ENCODE data around the gene KDM4B. TPM values are rescaled to one million over a fixed set of nuclear protein-coding genes. Genes with fewer than 3 reads are reported as not detected.
A peak's percentile ranks its signal among the peaks of the same experiment; 100 is the strongest.

Gene KDM4B
- total and polyA plus RNA-seq, 10 of the 15 experiments (the other 5 are each of a cell fraction or from before 2014, with no cell fraction given) = 0.47 to 49.6 (median 16.2) TPM

GRCh38 chr19:5086230-5086629, 117.3 kb downstream of the KDM4B start (continued):
- TF ChIP-seq MEF2A (IDR thresholded peaks at IDR 0.05; ENCODE audit: insufficient read depth, low read depth, low read length) (no peak), ZSCAN29 (IDR thresholded peaks at IDR 0.05) (no peak), NR2F1 (conservative IDR thresholded peaks at IDR 0.05) (peak; percentile 93), ZZZ3 (IDR thresholded peaks at IDR 0.05; ENCODE audit: control insufficient read depth, insufficient read length, low read depth) (no peak), PKNOX1 (IDR thresholded peaks at IDR 0.05) (no peak), PML (IDR thresholded peaks at IDR 0.05; ENCODE audit: low read length) (no peak), SREBF2 (IDR thresholded peaks at IDR 0.05; ENCODE audit: low read length) (no peak)

GRCh38 chr19:5086725-5087439, 118.0 kb downstream of the KDM4B start:
- intact Hi-C loops (cut with micrococcal nuclease; ENCODE audit: unreplicated experiment) (no loop called here), in situ Hi-C loops (cut with MboI) (no loop called here)
- no TSS peak for BruUV-seq (replicated peaks)
- 86% methylated on average over 20 of the region's 20 CpGs for WGBS (ENCODE audit: insufficient coverage, insufficient replicate concordance, low lambda C conversion rate, missing lambda C conversion rate)
- ATAC-seq = no peak
- no peak for DNase-seq (ENCODE audit: low read depth, low spot score)
- Histone ChIP-seq H3K4me1 (ENCODE audit: control insufficient read depth, insufficient read depth, low read length) (no peaks in the 10 kb centered on the region), H2AFZ (ENCODE audit: control insufficient read depth, low read depth, low read length) (no peak overlapping the region), H3K27me3 (replicated peaks in 1 of 2; ENCODE audit: control insufficient read depth in 2 of 2, insufficient read depth in 2 of 2, low read length in 1 of 2) (no peaks in the 10 kb centered on the region), H3K4me3 (no peak overlapping the region), H4K20me1 (ENCODE audit: control insufficient read depth, insufficient read depth) (no peaks in the 10 kb centered on the region), H3K4me2 (ENCODE audit: control insufficient read depth, insufficient read depth) (no peak overlapping the region), H3K9me3 (replicated peaks; ENCODE audit: control insufficient read depth, insufficient read depth, low read length) (no peaks in the 10 kb centered on the region), H3K36me3 (ENCODE audit: control insufficient read depth in 2 of 2, insufficient read depth in 2 of 2, low read length in 1 of 2) (peaks cover 2 to 13% of the 10 kb centered on the region in 2 experiments; a peak in 3 of 4 replicates), H3K79me2 (ENCODE audit: control insufficient read depth, insufficient read depth, low read length) (no peaks in the 10 kb centered on the region), H3K27ac (ENCODE audit: control insufficient read depth, insufficient read depth) (no peak overlapping the region), H3K9ac (ENCODE audit: control insufficient read depth, insufficient read depth, low read length) (no peak overlapping the region)
- SMC1A ChIA-PET (ENCODE audit: uncharacterized antibody, unreplicated experiment) = no interaction called here
- no peak for TF ChIP-seq DPF2 (IDR thresholded peaks at IDR 0.05)
- TF ChIP-seq EGR1 (IDR thresholded peaks at IDR 0.05; ENCODE audit: borderline replicate concordance in 1 of 2, low read depth in 2 of 2, low read length in 2 of 2) = no peak
- no peak for TF ChIP-seq RBBP5 (conservative IDR thresholded peaks at IDR 0.05)
- no peak for TF ChIP-seq BCLAF1 (IDR thresholded peaks at IDR 0.05)
- TF ChIP-seq ZNF207 (IDR thresholded peaks at IDR 0.05; ENCODE audit: borderline replicate concordance) = no peak
- TF ChIP-seq USF2 (IDR thresholded peaks at IDR 0.05; ENCODE audit: borderline replicate concordance, low read depth, low read length) = no peak
- TF ChIP-seq RELA (IDR thresholded peaks at IDR 0.05; ENCODE audit: borderline replicate concordance, partially characterized antibody) = no peak
- TF ChIP-seq JUND (IDR thresholded peaks at IDR 0.05; ENCODE audit: low read depth, low read length) = no peak
- no peak for TF ChIP-seq SREBF2 (IDR thresholded peaks at IDR 0.05; ENCODE audit: low read length)
- TF ChIP-seq RAD21 (IDR thresholded peaks at IDR 0.05; ENCODE audit: insufficient read depth, low read depth, low read length) = no peak
- no peak for TF ChIP-seq TARDBP (IDR thresholded peaks at IDR 0.05; ENCODE audit: borderline replicate concordance)
- no peak for TF ChIP-seq ZNF622 (IDR thresholded peaks at IDR 0.05)
- CTCF ChIA-PET = no interaction called here
- FAIRE-seq = no peak
- RAD21 ChIA-PET (ENCODE audit: unreplicated experiment) = no interaction called here
- POLR2A ChIA-PET = no interaction called here

Measured in GM12878 (cell line).